HL-60 (cell line): Measurements from ENCODE around the gene ZGLP1.

ENCODE experiments used
- DNase-seq, 2 experiments: peaks; one replicate each; pipeline ENCODE4 v3.0.0-alpha.2; 2010 to 2020; ENCODE audit warnings: low read depth in 1 of 2, low spot score in 1 of 2
- H3K27ac ChIP-seq: fragments of 250-450 bp; sonication (Bioruptor Pico); replicated peaks from 2 replicates; pipeline ENCODE4 v1.5.1; 2020; ENCODE audit warnings: mild to moderate bottlenecking, moderate library complexity
- H3K27me3 ChIP-seq: fragments of 250-450 bp; sonication (Bioruptor Pico); 2 replicates; pipeline ENCODE4 v1.5.1; 2021; ENCODE audit warnings: mild to moderate bottlenecking, moderate library complexity; ENCODE audit not compliant: insufficient read depth, poor library complexity, severe bottlenecking
- H3K4me3 ChIP-seq: replicated peaks from 2 replicates; pipeline ENCODE4 v1.5.1; 2011; ENCODE audit warnings: mild to moderate bottlenecking, control low read depth, low read length; ENCODE audit not compliant: insufficient read depth
- GABPA ChIP-seq: IDR thresholded peaks from 2 replicates; pipeline ENCODE4 v1.6.1; 2012; ENCODE audit warnings: low read depth
- POLR2AphosphoS5 ChIP-seq: IDR thresholded peaks from 2 replicates; pipeline ENCODE4 v1.6.1; 2012; ENCODE audit warnings: low read depth
- SPI1 ChIP-seq: IDR thresholded peaks from 2 replicates; pipeline ENCODE4 v1.6.1; 2012; ENCODE audit warnings: low read depth, mild to moderate bottlenecking, borderline replicate concordance
- TF ChIP-seq, protein P1 (sequence below): IDR thresholded peaks from 2 replicates; pipeline ENCODE4 v1.6.1; 2012; ENCODE audit warnings: low read depth; ENCODE audit not compliant: insufficient replicate concordance
- TF ChIP-seq, protein P2 (sequence below): IDR thresholded peaks from one replicate; pipeline ENCODE4 v1.5.1; 2011; ENCODE audit warnings: low read length, control low read depth, inconsistent platforms; ENCODE audit not compliant: insufficient read depth

The ZGLP1 gene

DNA sequence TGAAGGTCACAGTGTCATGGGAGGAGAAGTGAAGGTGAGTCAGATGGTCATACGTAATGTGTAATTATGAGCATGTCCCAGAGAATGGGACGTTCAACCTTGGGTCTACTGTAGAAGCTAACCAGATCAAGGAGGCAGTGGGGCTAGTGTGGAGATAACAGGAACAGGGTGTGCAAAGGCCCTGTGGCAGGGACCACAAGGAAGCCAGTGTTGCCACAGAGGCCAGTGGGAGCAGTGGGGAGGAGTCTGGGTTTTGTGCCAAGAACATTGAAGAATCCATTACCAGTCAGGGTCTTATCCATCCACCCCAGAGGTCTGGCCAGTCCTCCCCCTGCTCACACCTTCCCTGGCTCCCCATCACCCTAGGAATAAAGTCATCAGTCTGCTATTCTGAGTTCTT lies 54.3 kb downstream of the ZGLP1 start:
- DNase-seq = no peak
- no peak for TF ChIP-seq SPI1
- TF ChIP-seq POLR2AphosphoS5 = no peak
- no peak for TF ChIP-seq GABPA
- TF ChIP-seq, protein P1, sequence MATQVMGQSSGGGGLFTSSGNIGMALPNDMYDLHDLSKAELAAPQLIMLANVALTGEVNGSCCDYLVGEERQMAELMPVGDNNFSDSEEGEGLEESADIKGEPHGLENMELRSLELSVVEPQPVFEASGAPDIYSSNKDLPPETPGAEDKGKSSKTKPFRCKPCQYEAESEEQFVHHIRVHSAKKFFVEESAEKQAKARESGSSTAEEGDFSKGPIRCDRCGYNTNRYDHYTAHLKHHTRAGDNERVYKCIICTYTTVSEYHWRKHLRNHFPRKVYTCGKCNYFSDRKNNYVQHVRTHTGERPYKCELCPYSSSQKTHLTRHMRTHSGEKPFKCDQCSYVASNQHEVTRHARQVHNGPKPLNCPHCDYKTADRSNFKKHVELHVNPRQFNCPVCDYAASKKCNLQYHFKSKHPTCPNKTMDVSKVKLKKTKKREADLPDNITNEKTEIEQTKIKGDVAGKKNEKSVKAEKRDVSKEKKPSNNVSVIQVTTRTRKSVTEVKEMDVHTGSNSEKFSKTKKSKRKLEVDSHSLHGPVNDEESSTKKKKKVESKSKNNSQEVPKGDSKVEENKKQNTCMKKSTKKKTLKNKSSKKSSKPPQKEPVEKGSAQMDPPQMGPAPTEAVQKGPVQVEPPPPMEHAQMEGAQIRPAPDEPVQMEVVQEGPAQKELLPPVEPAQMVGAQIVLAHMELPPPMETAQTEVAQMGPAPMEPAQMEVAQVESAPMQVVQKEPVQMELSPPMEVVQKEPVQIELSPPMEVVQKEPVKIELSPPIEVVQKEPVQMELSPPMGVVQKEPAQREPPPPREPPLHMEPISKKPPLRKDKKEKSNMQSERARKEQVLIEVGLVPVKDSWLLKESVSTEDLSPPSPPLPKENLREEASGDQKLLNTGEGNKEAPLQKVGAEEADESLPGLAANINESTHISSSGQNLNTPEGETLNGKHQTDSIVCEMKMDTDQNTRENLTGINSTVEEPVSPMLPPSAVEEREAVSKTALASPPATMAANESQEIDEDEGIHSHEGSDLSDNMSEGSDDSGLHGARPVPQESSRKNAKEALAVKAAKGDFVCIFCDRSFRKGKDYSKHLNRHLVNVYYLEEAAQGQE = no peak
- TF ChIP-seq, protein P2, sequence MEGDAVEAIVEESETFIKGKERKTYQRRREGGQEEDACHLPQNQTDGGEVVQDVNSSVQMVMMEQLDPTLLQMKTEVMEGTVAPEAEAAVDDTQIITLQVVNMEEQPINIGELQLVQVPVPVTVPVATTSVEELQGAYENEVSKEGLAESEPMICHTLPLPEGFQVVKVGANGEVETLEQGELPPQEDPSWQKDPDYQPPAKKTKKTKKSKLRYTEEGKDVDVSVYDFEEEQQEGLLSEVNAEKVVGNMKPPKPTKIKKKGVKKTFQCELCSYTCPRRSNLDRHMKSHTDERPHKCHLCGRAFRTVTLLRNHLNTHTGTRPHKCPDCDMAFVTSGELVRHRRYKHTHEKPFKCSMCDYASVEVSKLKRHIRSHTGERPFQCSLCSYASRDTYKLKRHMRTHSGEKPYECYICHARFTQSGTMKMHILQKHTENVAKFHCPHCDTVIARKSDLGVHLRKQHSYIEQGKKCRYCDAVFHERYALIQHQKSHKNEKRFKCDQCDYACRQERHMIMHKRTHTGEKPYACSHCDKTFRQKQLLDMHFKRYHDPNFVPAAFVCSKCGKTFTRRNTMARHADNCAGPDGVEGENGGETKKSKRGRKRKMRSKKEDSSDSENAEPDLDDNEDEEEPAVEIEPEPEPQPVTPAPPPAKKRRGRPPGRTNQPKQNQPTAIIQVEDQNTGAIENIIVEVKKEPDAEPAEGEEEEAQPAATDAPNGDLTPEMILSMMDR = no peak
- H3K4me3 ChIP-seq = no peak overlapping the region
- no peaks in the 10 kb centered on the region for H3K27me3 ChIP-seq
- no peak overlapping the region for H3K27ac ChIP-seq
